Thyroid gland (tissue), 4 donors: Measurements from ENCODE around the gene BANP.

Experiments
- CTCF ChIP-seq, 6 experiments: fragments of 200-600 bp in 3 of 6; fragments of 450-650 bp in 3 of 6; sonication (generic) in 3 of 6; IDR thresholded peaks; one replicate each; pipeline ENCODE4 v1.5.1; 2016 to 2019; ENCODE audit warnings: antibody characterized with exemption in 6 of 6, mild to moderate bottlenecking in 2 of 6, inconsistent platforms in 1 of 6, moderate library complexity in 1 of 6
- POLR2A ChIP-seq, 2 donors: fragments of 450-650 bp; IDR thresholded peaks; one replicate each; pipeline ENCODE4 v1.6.1; 2017; ENCODE audit warnings: antibody characterized with exemption in 2 of 2, mild to moderate bottlenecking in 2 of 2, moderate library complexity in 1 of 2

GRCh38 chr16:87951552-87952538 lies 611 bp downstream of the BANP start:
- TF ChIP-seq CTCF (IDR thresholded peaks at IDR 0.05): no peak
- TF ChIP-seq POLR2A (IDR thresholded peaks at IDR 0.05): no peak
